GM10248 (cell line): ENCODE measurements around the gene C2.
A peak's percentile ranks its signal among the peaks of the same experiment; 100 is the strongest.

Experiments used
- CTCF ChIA-PET: fragments of 300-600 bp; sonication (Branson Sonifier 250); formaldehyde crosslinking; extraction: SDS; loops from one replicate; lab custom pipeline; 2021; ENCODE audit warnings: antibody characterized with exemption; lab: Yijun Ruan, JAX
- POLR2A ChIA-PET: fragments of 350-650 bp; sonication (Branson Sonifier 250); formaldehyde crosslinking; extraction: SDS; loops from one replicate; lab custom pipeline; 2020; ENCODE audit warnings: antibody characterized with exemption; lab: Yijun Ruan, JAX
- DNase-seq: peaks from one replicate; pipeline ENCODE4 v3.0.0; 2012; ENCODE audit errors: extremely low spot score
- CTCF ChIP-seq: IDR thresholded peaks from 2 replicates; pipeline ENCODE4 v1.5.1; 2012; ENCODE audit warnings: mild to moderate bottlenecking, low read depth; ENCODE audit errors: extremely low read depth, missing control alignments, control extremely low read depth

Gene C2

DNA sequence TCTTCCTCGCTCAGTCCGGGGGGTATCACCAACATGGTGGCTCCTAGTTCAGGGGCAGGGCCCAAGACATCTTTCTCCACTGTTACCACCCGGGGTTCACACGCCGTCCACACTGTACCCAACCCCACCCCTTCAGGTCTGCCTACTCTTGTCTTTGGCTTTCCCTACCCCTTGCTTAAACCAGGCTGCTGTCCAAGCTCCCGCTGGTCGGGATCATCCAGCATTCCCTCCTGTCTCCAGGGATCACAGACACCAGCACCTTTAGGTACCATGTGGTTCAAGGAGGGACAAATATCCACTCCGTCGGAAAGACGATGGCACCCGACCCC is 30.9 kb downstream of the C2 start:
- DNase-seq: no peak
- CTCF ChIA-PET: interaction anchor here (1.1 to 2.5 kb wide), 5 partner anchors 8 to 160 kb away, joined by 3 to 8 read pairs (median 5); partner anchors contain the start of gene CFB
- TF ChIP-seq CTCF: no peak

GRCh38 chr6:31958741-31959739 is 31.5 kb downstream of the C2 start, which contains the start of the genes NELFE and SKIC2:
TSS of gene NELFE (minus strand) at chr6:31958971. CDS start at chr6:31958446, 525 bp downstream.
TSS of gene SKIC2 (plus strand) at chr6:31959175. CDS start at chr6:31959193, 18 bp downstream.
- DNase-seq: peak; percentile 100
- ChIA-PET CTCF (interaction anchor here (0.9 to 2.5 kb wide), 6 partner anchors 7 to 189 kb away, joined by 3 to 8 read pairs (median 4); partner anchors contain the start of gene CFB), POLR2A (interaction anchor here (2.4 kb wide), 1 partner anchor 12 kb away, joined by 15 read pairs; the partner anchor contains the start of gene DXO)
- TF ChIP-seq CTCF: no peak

More for the DNA sequence above, 30.9 kb downstream of the C2 start:
- POLR2A ChIA-PET: interaction anchor here (2.4 kb wide), 1 partner anchor 13 kb away, joined by 15 read pairs; the partner anchor contains the start of gene DXO

DNA sequence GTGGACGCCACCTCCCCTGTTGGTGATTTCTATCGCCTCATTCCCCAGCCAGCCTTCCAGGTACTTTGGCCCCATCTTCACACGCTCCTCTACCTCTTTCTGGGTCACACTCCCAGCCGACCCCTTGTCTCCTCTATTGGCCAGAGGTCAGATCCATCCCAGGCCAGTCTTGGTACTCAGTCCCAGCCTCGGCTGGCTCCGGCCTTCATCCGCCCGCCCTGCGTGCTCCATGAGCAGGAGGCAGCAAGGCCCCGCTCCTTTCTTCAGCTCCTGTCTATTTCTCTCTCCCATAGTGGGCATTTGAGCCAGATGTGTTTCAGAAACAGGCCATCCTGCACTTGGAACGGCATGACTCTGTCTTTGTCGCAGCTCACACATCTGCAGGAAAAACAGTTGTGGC is 34.1 kb downstream of the C2 start:
- ChIA-PET POLR2A (no interaction called here), CTCF (interaction anchor here (1.1 kb wide), 1 partner anchor 9 kb away, joined by 4 read pairs; no protein-coding TSS in a partner anchor)
- TF ChIP-seq CTCF: no peak
- no peak for DNase-seq

GRCh38 chr6:31963921-31964320 is 36.4 kb downstream of the C2 start:
- ChIA-PET POLR2A (no interaction called here), CTCF (no interaction called here)
- TF ChIP-seq CTCF: no peak
- DNase-seq: no peak

GRCh38 chr6:31965700-31966099 is 38.2 kb downstream of the C2 start:
- no peak for DNase-seq
- no peak for TF ChIP-seq CTCF
- POLR2A ChIA-PET: no interaction called here
- CTCF ChIA-PET: interaction anchor here (1.5 to 1.6 kb wide), 2 partner anchors 9 to 14 kb away, joined by 3 to 6 read pairs; no protein-coding TSS in a partner anchor

- no peak for DNase-seq
- ChIA-PET CTCF (interaction anchor here (1.2 to 2.8 kb wide), 3 partner anchors 8 to 14 kb away, joined by 4 to 6 read pairs (median 6); no protein-coding TSS in a partner anchor), POLR2A (interaction anchor here (1.2 kb wide), 1 partner anchor 391 kb away, joined by 3 read pairs; the partner anchor contains the start of gene TNF)
- no peak for TF ChIP-seq CTCF
Observed at GRCh38 chr6:31966506-31966905, 39.0 kb downstream of the C2 start.
